ENCODE data around the gene TMTC2.

The TMTC2 gene

DNA sequence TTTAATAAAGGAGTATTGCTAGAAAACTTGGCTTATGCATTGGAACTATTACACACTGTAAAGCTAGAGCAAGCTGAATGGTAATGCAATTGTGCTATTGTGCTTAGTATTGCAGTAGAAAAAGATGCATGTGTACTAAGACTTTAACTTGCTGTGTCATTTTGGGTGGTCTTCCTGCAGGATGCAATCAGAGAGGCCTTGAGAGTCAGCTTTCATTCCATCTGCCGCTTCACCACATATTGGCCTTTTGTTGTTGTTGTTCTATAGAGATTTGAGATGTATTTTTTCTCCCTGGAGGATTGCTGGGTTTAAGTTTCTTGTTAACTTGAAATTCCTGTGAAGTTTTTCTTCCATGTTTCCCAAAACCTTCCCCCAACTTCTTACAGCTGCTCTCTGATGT, 449.7 kb downstream of the TMTC2 start:
- no peak for DNase-seq (ENCODE audit: low read depth)

DNA sequence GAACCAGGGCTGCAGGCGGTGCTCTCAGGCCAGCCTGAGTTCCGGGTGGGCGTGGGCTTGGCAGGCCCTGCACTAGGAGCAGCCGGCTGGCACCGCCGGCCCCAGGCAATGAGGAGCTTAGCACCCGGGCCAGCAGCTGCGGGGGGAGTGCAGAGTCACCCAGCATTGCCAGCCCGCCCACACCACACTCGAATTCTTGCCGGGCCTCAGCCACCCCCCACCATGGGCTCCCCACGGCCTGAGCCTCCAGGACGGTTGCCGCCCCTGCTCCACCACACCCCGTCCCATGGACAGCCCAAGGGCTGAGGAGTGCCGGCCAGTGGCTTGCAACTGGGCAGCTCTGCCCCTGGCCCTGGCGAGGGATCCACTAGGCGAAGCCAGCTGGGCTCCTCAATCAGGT, 453.4 kb downstream of the TMTC2 start:
- no peak for DNase-seq (ENCODE audit: low read depth)

DNA sequence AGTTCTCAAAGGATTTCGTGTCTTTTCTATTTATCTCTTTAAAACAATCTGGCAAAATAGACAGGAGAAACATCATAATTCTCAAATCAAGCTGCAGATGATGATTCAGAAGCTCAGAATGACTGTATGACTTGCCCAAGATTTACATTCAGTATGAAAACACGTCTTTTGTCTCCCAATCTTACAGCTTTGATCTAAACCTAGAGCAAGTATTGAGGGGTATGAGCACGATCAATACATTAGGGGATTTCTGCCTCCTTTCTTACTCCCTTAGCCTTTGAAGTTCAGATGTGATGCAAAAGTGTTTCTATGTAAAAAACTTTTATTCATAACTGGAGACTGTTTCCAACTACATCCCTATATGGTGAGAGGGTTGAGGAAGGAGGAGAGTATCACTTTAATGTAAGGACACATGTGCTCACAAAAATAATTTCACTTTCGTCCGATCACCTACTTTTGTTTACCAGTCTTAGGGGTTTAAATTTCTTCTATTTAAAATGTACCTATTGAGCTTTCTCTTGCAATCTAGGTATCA, 454.8 kb downstream of the TMTC2 start:
- no peak for DNase-seq (ENCODE audit: low read depth)

DNA sequence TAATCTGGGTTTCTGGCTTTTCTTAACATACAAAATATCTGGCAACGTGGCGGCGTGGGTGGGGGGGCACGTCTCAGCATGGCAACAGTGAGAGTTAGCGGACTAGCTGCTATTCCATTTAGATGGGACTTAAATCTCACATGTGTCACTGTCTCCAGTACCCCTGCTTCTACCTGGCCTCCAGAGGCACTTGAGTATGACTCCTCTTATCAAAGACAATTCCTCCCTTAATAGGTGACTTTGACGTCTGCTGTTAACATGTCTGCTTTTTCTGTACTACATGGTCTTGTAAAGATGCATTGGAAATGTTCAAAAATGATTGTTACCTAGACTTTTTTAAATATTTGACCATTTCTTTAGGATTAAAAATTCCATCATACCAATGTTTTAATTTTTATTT, 456.2 kb downstream of the TMTC2 start:
- no peak for DNase-seq (ENCODE audit: low read depth)

DNA sequence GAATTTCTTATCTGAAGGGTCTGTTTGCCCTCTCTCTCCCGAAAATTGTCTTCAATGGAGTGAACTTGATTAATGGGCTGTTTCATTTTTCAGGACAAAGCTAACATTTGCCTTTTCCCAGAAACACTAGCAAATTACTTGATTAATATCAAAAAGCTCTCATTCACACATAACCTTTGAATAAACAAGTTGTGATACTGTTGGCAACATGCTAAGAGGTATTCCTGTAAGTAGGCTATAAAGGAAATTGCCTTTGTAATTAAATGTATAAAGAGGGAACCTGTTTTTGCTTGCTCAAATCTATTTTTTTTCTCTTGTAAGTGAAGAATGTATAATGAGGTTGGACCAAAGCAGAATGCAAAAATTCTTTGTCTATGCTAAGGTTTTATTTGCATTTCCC, 457.2 kb downstream of the TMTC2 start:
- no peak for DNase-seq (ENCODE audit: low read depth)

DNA sequence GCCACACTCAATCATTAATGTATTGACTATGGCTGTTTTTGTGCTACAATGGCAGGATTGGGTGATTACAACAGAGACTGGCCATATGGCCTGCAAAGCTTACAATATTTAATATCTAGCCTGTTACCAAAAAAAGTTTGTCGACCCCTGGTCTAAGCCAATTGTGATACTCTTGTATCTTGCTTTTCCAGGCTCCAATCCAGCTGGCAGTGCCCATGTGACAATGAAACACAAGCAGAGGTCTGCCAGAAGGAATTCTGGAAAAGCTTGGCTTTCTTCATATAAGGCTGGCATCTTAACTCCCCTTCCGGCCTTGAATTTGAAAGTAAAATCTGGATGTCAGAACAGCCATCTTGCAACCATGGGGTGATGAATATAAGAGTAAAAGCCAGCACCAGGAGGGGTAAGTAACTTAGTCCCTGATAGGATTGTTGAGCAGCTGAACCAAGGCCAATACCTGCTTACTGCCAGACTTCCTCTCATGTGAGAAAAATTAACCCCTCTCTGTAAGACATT, 458.7 kb downstream of the TMTC2 start:
- no peak for DNase-seq (ENCODE audit: low read depth)

DNA sequence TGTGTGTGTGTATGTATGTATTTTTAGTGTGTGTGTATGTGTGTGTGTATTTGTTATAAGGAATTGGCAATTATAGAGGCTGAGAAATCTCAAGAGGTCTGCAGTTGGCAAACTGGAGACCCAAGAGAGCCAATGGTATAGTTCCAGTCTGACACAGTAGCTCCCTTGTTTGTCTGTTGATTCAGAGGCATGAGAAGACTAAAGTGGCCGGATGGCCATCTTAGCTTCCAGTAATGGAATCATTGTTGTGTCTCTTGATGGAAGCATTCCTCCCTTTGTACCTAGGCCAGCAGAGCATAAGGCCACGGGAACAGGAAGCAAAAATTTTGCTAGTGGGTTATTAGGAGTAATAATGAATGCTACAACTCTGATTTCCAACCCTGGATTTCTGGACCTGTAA, 460.6 kb downstream of the TMTC2 start:
- DNase-seq (ENCODE audit: low read depth) = no peak

DNA sequence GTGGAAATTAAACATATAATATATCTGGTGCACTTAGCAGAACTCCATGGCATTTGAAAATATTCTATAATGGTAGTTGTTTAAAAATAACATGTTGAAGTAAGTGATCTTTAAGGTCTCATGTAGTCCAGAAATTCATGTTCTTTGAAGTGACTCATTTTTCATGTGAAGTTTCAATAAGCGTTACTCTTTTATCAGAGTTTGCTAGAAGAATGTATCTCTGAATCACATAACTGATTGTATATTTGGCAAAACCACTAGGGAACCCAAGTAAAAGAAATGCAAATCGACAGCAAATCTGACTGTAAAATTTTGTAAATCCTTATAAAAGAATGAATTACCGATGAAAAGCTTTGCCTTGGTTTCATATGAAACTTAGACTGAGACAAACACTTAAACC, 463.3 kb downstream of the TMTC2 start:
- no peak for DNase-seq (ENCODE audit: low read depth)

DNA sequence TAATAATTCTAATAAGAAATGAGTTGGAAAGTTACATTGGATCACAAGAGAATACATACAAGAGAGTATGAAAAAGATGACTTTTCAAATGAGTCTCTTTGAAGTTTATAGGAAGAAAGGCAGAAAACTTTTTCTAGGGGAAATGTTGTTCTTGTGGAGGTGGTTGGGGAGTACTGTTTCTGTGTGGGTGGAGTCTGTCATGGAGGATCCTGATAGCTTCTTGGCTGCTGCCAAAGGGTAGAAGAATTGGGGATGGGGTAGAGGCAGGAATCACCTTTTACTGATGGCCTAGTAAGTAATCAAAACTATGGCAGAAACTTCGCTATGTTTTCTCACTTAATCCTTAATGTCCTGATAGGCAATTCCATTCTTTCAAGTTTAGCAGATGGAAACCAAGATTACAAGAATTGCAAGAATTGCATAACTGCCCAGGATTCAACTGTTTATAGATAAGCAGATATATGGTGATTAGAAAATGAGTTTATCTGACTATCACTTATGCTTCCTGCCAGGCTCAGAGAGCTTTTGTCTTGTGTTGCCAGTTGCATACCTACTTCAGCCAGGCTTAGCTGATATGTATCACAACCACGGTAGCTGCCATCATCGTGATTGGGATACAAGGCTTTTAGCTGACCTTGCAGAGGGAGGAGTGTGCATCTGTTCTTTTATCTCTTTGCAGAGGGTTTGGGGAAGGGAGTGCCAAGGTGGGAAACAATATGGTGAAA, 463.9 kb downstream of the TMTC2 start:
- DNase-seq (ENCODE audit: low read depth) = no peak

DNA sequence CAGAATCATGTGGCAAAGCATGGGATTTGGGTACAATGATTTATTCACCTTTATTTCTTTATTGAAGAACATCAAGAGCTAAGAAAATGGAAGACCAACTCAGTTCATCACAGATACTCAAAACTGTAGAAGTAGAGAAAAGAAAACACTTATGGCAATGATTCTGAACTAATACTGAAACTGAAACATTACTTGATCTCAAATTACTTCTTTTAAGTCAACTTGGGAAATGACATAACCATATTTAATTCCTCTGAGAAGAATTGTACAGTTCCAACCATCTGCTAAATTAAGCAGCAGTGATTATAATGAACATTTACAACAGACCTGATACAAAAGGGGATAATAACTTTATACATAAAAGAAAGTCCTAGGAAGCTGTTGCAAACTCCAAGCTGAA, 466.5 kb downstream of the TMTC2 start:
- no peak for DNase-seq (ENCODE audit: low read depth)

DNA sequence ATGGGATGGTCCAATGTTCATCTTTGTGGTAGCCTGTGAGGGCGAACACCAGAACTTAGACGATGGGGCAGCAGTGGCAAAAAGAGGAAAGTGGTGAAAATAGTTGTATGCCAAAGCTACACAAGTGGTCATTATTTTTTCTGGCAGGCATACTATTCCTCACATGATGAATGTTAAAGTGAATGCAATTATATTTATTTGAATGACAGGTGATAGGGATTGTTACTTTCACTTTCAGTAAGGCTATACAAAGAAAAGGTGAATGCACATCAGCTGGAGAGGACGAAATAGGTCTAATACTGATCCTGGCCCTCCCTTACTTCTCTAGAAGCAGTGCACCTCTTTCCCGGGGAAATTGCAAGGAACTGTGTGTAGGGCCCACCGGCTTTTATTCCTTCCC, 470.1 kb downstream of the TMTC2 start:
- no peak for DNase-seq (ENCODE audit: low read depth)

DNA sequence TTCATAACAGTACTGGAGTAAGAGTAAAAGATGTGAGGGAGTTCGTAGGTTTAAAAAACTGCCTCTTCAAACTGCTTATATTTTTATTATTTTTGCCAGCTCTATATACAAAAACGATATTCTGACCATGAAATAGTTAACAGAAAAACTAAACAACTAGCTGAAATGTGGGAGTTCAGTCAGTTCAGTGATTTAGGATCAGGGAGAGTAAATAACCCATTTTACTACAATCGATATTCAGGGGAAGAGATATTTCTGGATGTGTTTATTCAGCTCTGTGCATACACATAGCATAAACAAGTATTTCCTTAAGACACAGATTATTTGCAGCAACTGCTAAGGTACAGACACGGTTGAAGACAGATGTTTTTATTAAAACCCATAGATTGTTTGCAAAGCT, 470.9 kb downstream of the TMTC2 start:
- DNase-seq (ENCODE audit: low read depth) = no peak

DNA sequence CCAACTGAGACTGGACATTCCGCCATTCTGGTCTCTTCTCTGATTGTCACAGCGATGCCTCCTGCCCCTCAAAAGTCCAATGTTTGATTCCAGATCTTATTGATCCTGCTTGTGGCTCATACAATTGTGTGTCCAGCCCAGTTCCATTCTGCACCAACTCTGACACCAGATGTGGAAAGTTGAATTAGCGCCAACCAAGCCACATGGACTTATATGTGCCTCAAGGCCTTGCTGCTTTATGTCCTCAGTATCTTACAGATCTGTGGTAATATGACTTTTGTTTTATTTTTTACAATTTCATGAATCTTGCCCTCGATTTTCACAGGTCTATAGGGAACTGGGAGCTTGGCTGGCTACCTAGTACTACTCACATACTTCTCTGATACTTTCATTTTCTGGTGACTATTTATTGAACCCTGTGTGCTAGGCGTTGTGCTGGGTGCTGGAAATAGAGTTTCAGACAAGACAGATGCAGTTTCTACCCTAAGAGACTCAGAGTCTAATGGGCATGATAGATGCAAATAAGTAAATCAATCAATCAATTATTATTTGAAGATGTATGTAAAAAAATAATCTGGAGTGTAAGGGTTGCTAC, 472.0 kb downstream of the TMTC2 start:
- no peak for DNase-seq (ENCODE audit: low read depth)

DNA sequence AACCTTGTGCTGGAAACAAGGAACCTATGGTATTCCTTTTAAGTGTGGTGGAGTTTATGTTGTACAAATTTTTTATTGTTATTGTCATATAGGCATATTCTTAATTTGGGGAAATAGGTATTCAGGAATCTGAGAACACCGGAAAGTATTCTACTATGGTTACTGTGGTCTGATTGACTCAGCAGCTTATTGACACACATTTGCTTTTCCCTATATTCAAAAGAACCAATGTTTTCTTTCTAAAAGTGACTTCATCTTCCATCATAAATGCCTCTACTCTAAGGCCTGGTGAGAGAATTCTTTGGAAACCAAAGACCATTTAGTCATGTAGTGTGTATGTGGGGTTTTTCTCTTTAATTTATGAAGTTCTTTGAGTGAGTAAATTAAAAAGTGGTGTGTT, 474.8 kb downstream of the TMTC2 start:
- DNase-seq (ENCODE audit: low read depth) = no peak

DNA sequence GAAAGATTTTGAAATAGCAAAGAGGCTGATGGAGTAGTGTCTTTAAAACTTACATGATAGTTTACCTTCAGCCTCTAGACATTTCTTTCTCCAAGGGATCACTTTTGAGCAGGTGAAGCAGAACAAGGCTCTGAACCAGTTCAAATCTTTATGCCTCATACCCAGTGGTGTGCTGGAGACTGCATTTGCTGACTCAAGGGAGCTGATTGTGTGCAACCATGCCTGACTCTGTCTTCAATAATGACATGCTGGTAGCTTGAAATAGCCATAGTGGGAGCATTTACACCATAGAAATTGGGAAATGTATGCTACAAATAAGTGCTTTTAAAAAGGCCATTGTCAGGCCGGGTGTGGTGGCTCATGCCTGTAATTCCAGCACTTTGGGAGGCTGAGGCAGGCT, 482.0 kb downstream of the TMTC2 start:
- DNase-seq (ENCODE audit: low read depth) = no peak

DNA sequence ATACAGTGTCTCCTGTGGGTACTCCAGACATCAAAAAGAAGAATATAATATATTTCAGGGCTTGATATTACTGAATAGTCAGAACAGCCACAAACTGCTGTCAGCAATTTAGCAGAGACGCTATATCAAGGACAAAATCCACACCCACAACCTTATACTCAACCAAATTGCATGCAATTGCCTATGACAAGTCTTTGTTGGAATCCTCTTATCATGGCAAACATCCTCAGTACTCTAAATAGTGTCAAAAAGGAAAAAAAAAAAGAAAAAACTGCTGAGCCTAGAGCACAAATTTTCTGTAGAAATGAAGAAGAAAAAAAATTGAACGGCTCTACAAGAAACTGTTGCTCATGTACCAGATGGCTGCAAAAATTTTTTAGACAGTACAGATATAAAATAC, 485.7 kb downstream of the TMTC2 start:
- DNase-seq (ENCODE audit: low read depth) = no peak

DNA sequence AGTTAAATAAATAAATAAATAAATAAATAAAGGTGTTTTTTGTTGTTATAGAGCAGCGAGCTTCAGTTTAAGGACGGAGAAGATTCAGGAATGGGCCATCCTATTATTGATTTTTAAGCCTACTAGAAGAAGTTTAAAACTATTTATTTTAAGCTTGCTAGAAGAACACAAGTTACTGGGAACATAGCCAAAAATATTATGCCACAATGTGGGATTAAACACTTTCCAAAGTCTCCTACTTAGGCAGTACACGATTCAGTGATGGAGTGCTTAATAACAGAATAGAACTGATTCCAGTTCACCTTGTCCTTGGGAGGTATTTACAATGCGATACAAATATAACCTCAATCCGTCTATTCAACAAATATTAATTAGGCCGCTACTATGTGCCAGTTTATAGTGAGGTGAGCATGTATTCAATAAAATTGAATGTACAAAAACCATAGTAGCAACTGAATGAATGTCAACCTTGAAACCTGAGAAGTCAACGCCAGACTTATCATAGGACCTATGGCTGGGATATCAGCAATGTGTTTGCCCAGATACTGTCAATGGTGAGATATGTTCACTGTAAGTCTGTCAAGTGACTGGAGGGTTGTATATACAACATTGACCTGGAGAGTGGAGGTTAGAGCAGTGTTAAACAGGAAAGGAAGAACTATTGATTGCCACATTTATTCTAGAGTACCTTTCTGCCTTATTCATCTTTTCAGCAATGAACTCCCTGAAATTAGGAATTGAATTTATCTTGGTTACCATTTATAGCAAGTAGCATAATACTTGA, 486.4 kb downstream of the TMTC2 start:
- no peak for DNase-seq (ENCODE audit: low read depth)

DNA sequence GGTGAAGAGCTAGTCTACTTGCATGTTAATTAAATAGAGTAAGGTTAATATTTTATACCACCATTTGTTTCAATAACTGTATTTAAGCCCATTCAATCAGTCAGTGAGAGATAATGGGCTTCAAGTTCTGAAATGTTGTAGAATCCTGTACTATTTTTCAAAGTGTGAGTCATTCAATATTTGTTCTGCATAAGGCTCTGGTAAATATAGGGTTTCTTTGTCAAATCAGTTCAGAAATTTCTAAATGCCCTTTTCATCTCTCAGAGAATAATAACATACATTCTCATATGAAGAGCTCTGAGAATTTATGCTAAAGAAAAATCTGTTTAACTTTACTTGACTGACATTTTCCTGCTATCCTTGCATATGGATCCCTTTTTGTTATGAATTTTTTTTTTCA, 493.3 kb downstream of the TMTC2 start:
- DNase-seq (ENCODE audit: low read depth) = no peak

DNA sequence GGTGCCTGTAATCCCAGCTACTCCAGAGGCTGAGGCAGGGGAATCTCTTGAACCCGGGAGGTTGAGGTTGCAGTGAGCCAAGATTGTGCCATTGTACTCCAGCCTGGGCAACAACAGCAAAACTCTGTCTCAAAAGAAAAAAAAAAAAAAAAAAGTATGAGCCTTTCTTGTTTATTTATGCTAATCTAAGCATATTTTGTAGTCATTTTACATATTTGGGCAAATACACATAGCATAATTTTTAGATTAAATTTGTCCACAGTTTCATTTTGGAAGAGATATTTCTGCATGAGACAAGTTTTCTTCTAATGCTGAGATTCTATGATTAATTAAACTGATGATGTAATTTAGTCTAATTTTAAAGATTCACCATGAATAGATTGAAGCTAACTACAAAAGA, 494.4 kb downstream of the TMTC2 start:
- no peak for DNase-seq (ENCODE audit: low read depth)

DNA sequence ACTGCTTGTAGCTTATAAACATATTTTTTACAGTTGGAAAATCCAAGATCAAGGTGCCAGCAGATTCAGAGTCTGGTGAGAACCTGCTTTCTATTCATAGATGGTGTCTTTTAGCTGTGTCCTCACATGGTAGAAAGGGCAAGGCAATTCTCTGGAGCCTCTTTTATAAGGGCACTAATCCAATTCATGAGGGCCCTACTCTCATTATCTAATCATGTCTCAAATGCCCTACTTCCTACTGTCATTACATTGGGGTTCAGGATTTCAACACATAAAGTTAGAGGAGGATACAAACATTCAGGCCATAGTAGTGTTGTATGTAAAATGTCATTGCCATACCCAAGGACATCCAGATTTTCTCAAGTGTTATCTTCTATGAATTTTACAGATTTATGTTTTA, 496.4 kb downstream of the TMTC2 start:
- no peak for DNase-seq (ENCODE audit: low read depth)
